GM23338 (cell line): ENCODE data around the gene ZBTB8B. TPM values are rescaled to one million over a fixed set of nuclear protein-coding genes. Genes with fewer than 3 reads are reported as not detected.

ENCODE experiments used
- CREB1 ChIP-seq: fragments of 250-450 bp; sonication (Bioruptor Pico); IDR thresholded peaks from 2 replicates; pipeline ENCODE4 v1.5.0; 2020; ENCODE audit warnings: low read depth, mild to moderate bottlenecking, moderate library complexity
- CTCF ChIP-seq, 2 experiments: fragments of 200-600 bp in 1 of 2; sonication (generic) in 1 of 2; conservative IDR thresholded peaks; 2 replicates each; pipeline versions ENCODE4 v1.5.1 to v1.6.1; 2016 to 2017; ENCODE audit warnings: antibody characterized with exemption in 2 of 2, low read depth in 2 of 2, mild to moderate bottlenecking in 2 of 2, moderate library complexity in 1 of 2
- ETS1 ChIP-seq: IDR thresholded peaks from 2 replicates; pipeline ENCODE4 v1.6.1; 2016; ENCODE audit warnings: antibody characterized with exemption
- POLR2AphosphoS5 ChIP-seq: IDR thresholded peaks from 2 replicates; pipeline ENCODE4 v1.6.1; 2016; ENCODE audit warnings: antibody characterized with exemption, low read depth
- polyA plus RNA-seq: library from polyadenylated mRNA; unstranded; fragments of >200 nt; fragmentation: Nextera tagmentation; extraction: Ambion mirVana; gene quantifications from 2 replicates; pipeline ENCODE4 v1.2.1, GENCODE V29; 2016
- total RNA-seq: library from RNA; depleted of rRNA; stranded (reverse); fragments of >200 nt; shearing (Covaris generic); gene quantifications from 2 replicates; pipeline ENCODE4 v1.2.3, GENCODE V29; 2014; rRNA removed
- TF ChIP-seq, protein P1 (sequence below): IDR thresholded peaks from one replicate; pipeline ENCODE4 v1.6.1; 2018; ENCODE audit warnings: antibody characterized with exemption; ENCODE audit not compliant: unreplicated experiment

The ZBTB8B gene
- total and polyA plus RNA-seq, 2 experiments from 2014 or later: 0.95 to 4.2 TPM

DNA sequence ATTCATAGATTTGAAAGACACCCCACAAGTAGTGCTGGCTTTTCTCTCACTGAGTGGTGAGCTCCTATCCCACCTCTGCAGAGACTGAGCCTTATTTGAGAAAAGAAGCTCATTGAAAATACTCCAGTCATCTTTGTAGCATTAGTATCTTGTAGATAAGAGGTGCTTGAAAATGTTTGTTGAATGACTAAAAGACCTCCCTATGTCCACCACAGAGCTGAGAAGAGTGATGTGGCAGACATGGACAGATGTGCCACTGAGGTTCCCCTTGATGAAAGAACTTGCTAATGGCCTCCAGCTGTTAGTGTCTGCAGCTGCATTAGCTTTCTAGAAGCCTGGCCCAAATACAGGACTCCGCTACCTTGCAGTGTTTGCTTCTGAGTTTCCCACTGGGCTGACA is 45.1 kb downstream of the ZBTB8B start (continued):
- TF ChIP-seq, protein P1, sequence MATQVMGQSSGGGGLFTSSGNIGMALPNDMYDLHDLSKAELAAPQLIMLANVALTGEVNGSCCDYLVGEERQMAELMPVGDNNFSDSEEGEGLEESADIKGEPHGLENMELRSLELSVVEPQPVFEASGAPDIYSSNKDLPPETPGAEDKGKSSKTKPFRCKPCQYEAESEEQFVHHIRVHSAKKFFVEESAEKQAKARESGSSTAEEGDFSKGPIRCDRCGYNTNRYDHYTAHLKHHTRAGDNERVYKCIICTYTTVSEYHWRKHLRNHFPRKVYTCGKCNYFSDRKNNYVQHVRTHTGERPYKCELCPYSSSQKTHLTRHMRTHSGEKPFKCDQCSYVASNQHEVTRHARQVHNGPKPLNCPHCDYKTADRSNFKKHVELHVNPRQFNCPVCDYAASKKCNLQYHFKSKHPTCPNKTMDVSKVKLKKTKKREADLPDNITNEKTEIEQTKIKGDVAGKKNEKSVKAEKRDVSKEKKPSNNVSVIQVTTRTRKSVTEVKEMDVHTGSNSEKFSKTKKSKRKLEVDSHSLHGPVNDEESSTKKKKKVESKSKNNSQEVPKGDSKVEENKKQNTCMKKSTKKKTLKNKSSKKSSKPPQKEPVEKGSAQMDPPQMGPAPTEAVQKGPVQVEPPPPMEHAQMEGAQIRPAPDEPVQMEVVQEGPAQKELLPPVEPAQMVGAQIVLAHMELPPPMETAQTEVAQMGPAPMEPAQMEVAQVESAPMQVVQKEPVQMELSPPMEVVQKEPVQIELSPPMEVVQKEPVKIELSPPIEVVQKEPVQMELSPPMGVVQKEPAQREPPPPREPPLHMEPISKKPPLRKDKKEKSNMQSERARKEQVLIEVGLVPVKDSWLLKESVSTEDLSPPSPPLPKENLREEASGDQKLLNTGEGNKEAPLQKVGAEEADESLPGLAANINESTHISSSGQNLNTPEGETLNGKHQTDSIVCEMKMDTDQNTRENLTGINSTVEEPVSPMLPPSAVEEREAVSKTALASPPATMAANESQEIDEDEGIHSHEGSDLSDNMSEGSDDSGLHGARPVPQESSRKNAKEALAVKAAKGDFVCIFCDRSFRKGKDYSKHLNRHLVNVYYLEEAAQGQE: no peak
- TF ChIP-seq CREB1 (CRISPR knock-in tag) (no peak), POLR2AphosphoS5 (no peak), ETS1 (no peak), CTCF (conservative IDR thresholded peaks at IDR 0.05; ENCODE audit: low read depth in 2 of 2) (no peak)

Other genes starting within 250 kb of the ZBTB8B start
- 4.7 and 7.7 TPM in 2 replicates for gene TMEM234, start 242.7 kb upstream of the ZBTB8B start, total RNA-seq
- 8.1 and 8.2 TPM in 2 replicates for gene TMEM234, start 242.7 kb upstream of the ZBTB8B start, polyA plus RNA-seq
- gene EIF3I, start 242.7 kb upstream of the ZBTB8B start, total RNA-seq: 249 and 274 TPM in 2 replicates
- gene EIF3I, start 242.7 kb upstream of the ZBTB8B start, polyA plus RNA-seq: 224 and 228 TPM in 2 replicates
- gene FAM167B, start 217.8 kb upstream of the ZBTB8B start, total RNA-seq: 0.31 TPM in 1 of 2 replicates, not detected in the other
- gene FAM167B, start 217.8 kb upstream of the ZBTB8B start, polyA plus RNA-seq: 2.2 TPM in 2 replicates
- gene LCK, start 213.8 kb upstream of the ZBTB8B start, total RNA-seq: 69.4 and 86.6 TPM in 2 replicates
- 33.2 and 37.5 TPM in 2 replicates for gene LCK, start 213.8 kb upstream of the ZBTB8B start, polyA plus RNA-seq
- 104 and 116 TPM in 2 replicates for gene HDAC1, start 173.0 kb upstream of the ZBTB8B start, total RNA-seq
- gene HDAC1, start 173.0 kb upstream of the ZBTB8B start, polyA plus RNA-seq: 82.6 and 84.7 TPM in 2 replicates
- 266 and 329 TPM in 2 replicates for gene MARCKSL1, start 128.8 kb upstream of the ZBTB8B start, total RNA-seq
- 553 and 576 TPM in 2 replicates for gene MARCKSL1, start 128.8 kb upstream of the ZBTB8B start, polyA plus RNA-seq
- 0.27 and 4.2 TPM in 2 replicates for gene FAM229A, start 102.6 kb upstream of the ZBTB8B start, total RNA-seq
- gene FAM229A, start 102.6 kb upstream of the ZBTB8B start, polyA plus RNA-seq: 2.1 and 3.6 TPM in 2 replicates
- gene TSSK3, start 102.5 kb upstream of the ZBTB8B start, total RNA-seq: not detected in 2 replicates
- 0.54 TPM in 1 of 2 replicates, not detected in the other for gene TSSK3, start 102.5 kb upstream of the ZBTB8B start, polyA plus RNA-seq
- gene BSDC1, start 70.6 kb upstream of the ZBTB8B start, total RNA-seq: 50.7 and 55.8 TPM in 2 replicates
- 22.7 and 24.9 TPM in 2 replicates for gene BSDC1, start 70.6 kb upstream of the ZBTB8B start, polyA plus RNA-seq
- 6.1 and 8.7 TPM in 2 replicates for gene ZBTB8A, start 74.4 kb downstream of the ZBTB8B start, total RNA-seq
- 8.4 and 8.7 TPM in 2 replicates for gene ZBTB8A, start 74.4 kb downstream of the ZBTB8B start, polyA plus RNA-seq
- 22.0 and 67.8 TPM in 2 replicates for gene ZBTB8OS, start 185.5 kb downstream of the ZBTB8B start, total RNA-seq
- gene ZBTB8OS, start 185.5 kb downstream of the ZBTB8B start, polyA plus RNA-seq: 159 and 163 TPM in 2 replicates
- 276 and 312 TPM in 2 replicates for gene RBBP4, start 186.1 kb downstream of the ZBTB8B start, total RNA-seq
- gene RBBP4, start 186.1 kb downstream of the ZBTB8B start, polyA plus RNA-seq: 246 and 262 TPM in 2 replicates
- gene SYNC, start 237.7 kb downstream of the ZBTB8B start, total RNA-seq: not detected in 2 replicates
- 0.31 TPM in 1 of 2 replicates, not detected in the other for gene SYNC, start 237.7 kb downstream of the ZBTB8B start, polyA plus RNA-seq